Measurements from ENCODE around the gene DCST2.

DCST2 gene

GRCh38 chr1:154970631-154971340, 62.8 kb downstream of the DCST2 start, which contains the start of gene SHC1:
TSS of gene SHC1 (minus strand) at chr1:154970747. CDS start at chr1:154970526, 221 bp downstream.
- H3K4me3 ChIP-seq (ENCODE audit: insufficient read depth, low read length, poor library complexity, severe bottlenecking): no peak within 1 kb of the TSS
- no peak within 1 kb of the TSS for H3K27ac ChIP-seq (ENCODE audit: low read depth, low read length)
- H3K9ac ChIP-seq (ENCODE audit: low read length): peak within 1 kb of the TSS; percentile 18; the same call in 1 of the 2 replicates
- H3F3A ChIP-seq (ENCODE audit: insufficient read depth): peaks cover 11% of the 10 kb centered on the region; the same call in 1 of the 2 replicates
- peak within 1 kb of the TSS; percentile 9 for H3K4me2 ChIP-seq (ENCODE audit: low read depth, low read length, poor library complexity, severe bottlenecking)
- H3K27me3 ChIP-seq (ENCODE audit: low read length): no peaks in the 10 kb centered on the region
- peaks cover 38% of the 10 kb centered on the region for H3K79me2 ChIP-seq (ENCODE audit: insufficient read depth, low read length)
- no peaks in the 10 kb centered on the region for H3K9me2 ChIP-seq (replicated peaks; ENCODE audit: insufficient read depth, low read length)
- H2AFZ ChIP-seq (ENCODE audit: low read depth, low read length, severe bottlenecking): no peak within 1 kb of the TSS
- H3K36me3 ChIP-seq (ENCODE audit: low read length): no peaks in the 10 kb centered on the region
- no peaks in the 10 kb centered on the region for H4K20me1 ChIP-seq (ENCODE audit: low read depth, low read length)
- TF ChIP-seq EZH2phosphoT487 (conservative IDR thresholded peaks at IDR 0.05; ENCODE audit: low read length): no peak
- TF ChIP-seq CTCF (IDR thresholded peaks at IDR 0.05; ENCODE audit: insufficient read depth, low read length, poor library complexity, severe bottlenecking): no peak
- no peaks in the 10 kb centered on the region for H3K9me3 ChIP-seq (ENCODE audit: insufficient read depth, low read length)

- H3K79me2 ChIP-seq (ENCODE audit: insufficient read depth, low read length): peaks cover 29% of the 10 kb centered on the region
- H3K9ac ChIP-seq (ENCODE audit: low read length): 0 out of 2 replicates have a peak overlapping the region, but pooled peaks have one; percentile 18
- no peak overlapping the region for H2AFZ ChIP-seq (ENCODE audit: low read depth, low read length, severe bottlenecking)
- H3K27ac ChIP-seq (ENCODE audit: low read depth, low read length): no peak overlapping the region
- TF ChIP-seq CTCF (IDR thresholded peaks at IDR 0.05; ENCODE audit: insufficient read depth, low read length, poor library complexity, severe bottlenecking): no peak
- H3K9me2 ChIP-seq (replicated peaks; ENCODE audit: insufficient read depth, low read length): no peaks in the 10 kb centered on the region
- H3K27me3 ChIP-seq (ENCODE audit: low read length): no peaks in the 10 kb centered on the region
- no peaks in the 10 kb centered on the region for H3K36me3 ChIP-seq (ENCODE audit: low read length)
- H3K4me3 ChIP-seq (ENCODE audit: insufficient read depth, low read length, poor library complexity, severe bottlenecking): no peak overlapping the region
- no peak overlapping the region for H3K4me2 ChIP-seq (ENCODE audit: low read depth, low read length, poor library complexity, severe bottlenecking)
- no peaks in the 10 kb centered on the region for H4K20me1 ChIP-seq (ENCODE audit: low read depth, low read length)
- peaks cover 11% of the 10 kb centered on the region; the same call in 1 of the 2 replicates for H3F3A ChIP-seq (ENCODE audit: insufficient read depth)
- H3K9me3 ChIP-seq (ENCODE audit: insufficient read depth, low read length): no peaks in the 10 kb centered on the region
Measured at GRCh38 chr1:154969860-154970452, 63.6 kb downstream of the DCST2 start.

GRCh38 chr1:154969246-154969645, 64.3 kb downstream of the DCST2 start:
- no peak overlapping the region for H2AFZ ChIP-seq (ENCODE audit: low read depth, low read length, severe bottlenecking)
- H3K36me3 ChIP-seq (ENCODE audit: low read length): no peaks in the 10 kb centered on the region
- TF ChIP-seq CTCF (IDR thresholded peaks at IDR 0.05; ENCODE audit: insufficient read depth, low read length, poor library complexity, severe bottlenecking): no peak
- no peak for TF ChIP-seq EZH2phosphoT487 (conservative IDR thresholded peaks at IDR 0.05; ENCODE audit: low read length)
- H3F3A ChIP-seq (ENCODE audit: insufficient read depth): peaks cover 16% of the 10 kb centered on the region; the same call in 1 of the 2 replicates
- H3K4me2 ChIP-seq (ENCODE audit: low read depth, low read length, poor library complexity, severe bottlenecking): no peak overlapping the region
- H3K9me3 ChIP-seq (ENCODE audit: insufficient read depth, low read length): no peaks in the 10 kb centered on the region
- no peaks in the 10 kb centered on the region for H3K9me2 ChIP-seq (replicated peaks; ENCODE audit: insufficient read depth, low read length)
- no peaks in the 10 kb centered on the region for H4K20me1 ChIP-seq (ENCODE audit: low read depth, low read length)
- no peaks in the 10 kb centered on the region for H3K27me3 ChIP-seq (ENCODE audit: low read length)
- no peak overlapping the region for H3K27ac ChIP-seq (ENCODE audit: low read depth, low read length)
- peaks cover 28% of the 10 kb centered on the region for H3K79me2 ChIP-seq (ENCODE audit: insufficient read depth, low read length)
- H3K9ac ChIP-seq (ENCODE audit: low read length): no peak overlapping the region
- no peak overlapping the region for H3K4me3 ChIP-seq (ENCODE audit: insufficient read depth, low read length, poor library complexity, severe bottlenecking)

Data from SU-DHL-6 (cell line).